IMR-90 (cell line): ENCODE data around the gene ADGRD1. TPM values are rescaled to one million over a fixed set of nuclear protein-coding genes. Genes with fewer than 3 reads are reported as not detected.

Source experiments
- ATAC-seq: fragments of 200-7000 bp; cut with Tn5 transposase; 2 replicates; pipeline ENCODE4 v1.9.1; 2020; ENCODE audit warnings: low read depth, mild to moderate bottlenecking, moderate library complexity
- BruUV-seq: library from RNA; stranded (reverse); fragments of 400-500 nt; replicated peaks from 2 replicates; lab custom pipeline; 2021; lab: Mats Ljungman, UMichigan
- CTCF ChIA-PET: fragments of 300-600 bp; formaldehyde crosslinking; extraction: SDS; loops from one replicate; lab custom pipeline; 2021; ENCODE audit warnings: antibody characterized with exemption; lab: Yijun Ruan, JAX
- POLR2A ChIA-PET: fragments of 300-600 bp; sonication (Branson Sonifier 250); formaldehyde crosslinking; loops from one replicate; lab custom pipeline; 2022; ENCODE audit warnings: antibody characterized with exemption; ENCODE audit not compliant: unreplicated experiment; lab: Charles Lee
- DNase-seq: peaks from one replicate; pipeline ENCODE4 v3.0.0; 2013
- H2AFZ ChIP-seq: replicated peaks from 2 replicates; pipeline ENCODE3; 2013; ENCODE audit warnings: low read length, mild to moderate bottlenecking; ENCODE audit not compliant: poor library complexity
- H2AK5ac ChIP-seq: 2 replicates; pipeline ENCODE4 v1.6.1; 2013; ENCODE audit warnings: low read depth, low read length, inconsistent platforms
- H2AK9ac ChIP-seq: replicated peaks from 2 replicates; pipeline ENCODE3; 2013; ENCODE audit warnings: mild to moderate bottlenecking, low read depth, low read length, moderate library complexity; ENCODE audit not compliant: poor library complexity
- H2BK120ac ChIP-seq: 2 replicates; pipeline ENCODE4 v1.6.1; 2013; ENCODE audit warnings: low read depth, low read length, inconsistent platforms
- H2BK15ac ChIP-seq: 3 replicates; pipeline ENCODE4 v1.6.1; 2013; ENCODE audit warnings: low read depth, low read length, inconsistent platforms
- H2BK20ac ChIP-seq: 2 replicates; pipeline ENCODE4 v1.6.1; 2013; ENCODE audit warnings: low read depth, mild to moderate bottlenecking, inconsistent platforms, low read length, moderate library complexity
- H2BK5ac ChIP-seq: 2 replicates; pipeline ENCODE4 v1.6.1; 2013; ENCODE audit warnings: mild to moderate bottlenecking, low read depth, low read length, inconsistent platforms; ENCODE audit not compliant: poor library complexity, severe bottlenecking
- H3K14ac ChIP-seq: replicated peaks from 2 replicates; pipeline ENCODE4 v1.6.1; 2013; ENCODE audit warnings: low read depth, low read length, inconsistent platforms
- H3K18ac ChIP-seq: 2 replicates; pipeline ENCODE4 v1.6.1; 2013; ENCODE audit warnings: low read depth, low read length, control low read depth
- H3K23ac ChIP-seq: 2 replicates; pipeline ENCODE4 v1.6.1; 2013; ENCODE audit warnings: low read depth, low read length, inconsistent platforms
- H3K27ac ChIP-seq: 2 replicates; pipeline ENCODE4 v1.5.1; 2013; ENCODE audit warnings: mild to moderate bottlenecking, control low read depth, low read length; ENCODE audit not compliant: insufficient read depth
- H3K27me3 ChIP-seq: 2 replicates; pipeline ENCODE4 v1.6.1; 2013; ENCODE audit warnings: low read length; ENCODE audit not compliant: control insufficient read depth, insufficient read depth
- H3K36me3 ChIP-seq: 2 replicates; pipeline ENCODE4 v1.6.1; 2013; ENCODE audit warnings: low read length, mixed read lengths; ENCODE audit not compliant: control insufficient read depth, insufficient read depth
- H3K4ac ChIP-seq: 2 replicates; pipeline ENCODE4 v1.6.1; 2013; ENCODE audit warnings: low read depth, low read length, inconsistent platforms
- H3K4me1 ChIP-seq: 2 replicates; pipeline ENCODE4 v1.6.1; 2013; ENCODE audit warnings: low read length, mixed read lengths; ENCODE audit not compliant: control insufficient read depth, insufficient read depth
- H3K4me2 ChIP-seq: 2 replicates; pipeline ENCODE4 v1.6.1; 2013; ENCODE audit warnings: low read depth, mild to moderate bottlenecking, control low read depth, low read length, moderate library complexity
- H3K4me3 ChIP-seq: 2 replicates; pipeline ENCODE4 v1.5.1; 2013; ENCODE audit warnings: low read depth, mild to moderate bottlenecking, control low read depth, low read length, moderate library complexity; ENCODE audit not compliant: insufficient read depth
- H3K56ac ChIP-seq: 2 replicates; pipeline ENCODE4 v1.6.1; 2013; ENCODE audit warnings: low read length, inconsistent platforms; ENCODE audit not compliant: insufficient read depth; ENCODE audit errors: extremely low read depth
- H3K79me1 ChIP-seq, 2 experiments: 2 replicates each; pipeline ENCODE4 v1.6.1; 2013; ENCODE audit warnings: low read length in 2 of 2, inconsistent platforms in 1 of 2, low read depth in 1 of 2
- H3K9ac ChIP-seq: 2 replicates; pipeline ENCODE4 v1.6.1; 2013; ENCODE audit warnings: low read depth, low read length, control low read depth
- H3K9me1 ChIP-seq: 2 replicates; pipeline ENCODE4 v1.6.1; 2013; ENCODE audit warnings: low read length, inconsistent platforms; ENCODE audit not compliant: insufficient read depth
- H3K9me3 ChIP-seq: 2 replicates; pipeline ENCODE4 v1.6.1; 2013; ENCODE audit warnings: low read length; ENCODE audit not compliant: control insufficient read depth, insufficient read depth
- H4K20me1 ChIP-seq: 2 replicates; pipeline ENCODE4 v1.6.1; 2013; ENCODE audit warnings: low read length, inconsistent platforms; ENCODE audit not compliant: insufficient read depth
- H4K5ac ChIP-seq: 2 replicates; pipeline ENCODE4 v1.6.1; 2013; ENCODE audit warnings: mild to moderate bottlenecking, low read depth, low read length, control low read depth
- H4K8ac ChIP-seq, 2 experiments: 2 replicates each; pipeline ENCODE4 v1.6.1; 2013; ENCODE audit warnings: low read depth in 2 of 2, low read length in 2 of 2, control low read depth in 1 of 2, inconsistent platforms in 1 of 2
- H4K91ac ChIP-seq: 2 replicates; pipeline ENCODE4 v1.6.1; 2013; ENCODE audit warnings: low read depth, low read length, inconsistent platforms; ENCODE audit not compliant: insufficient read depth
- BHLHE40 ChIP-seq: fragments of 150-350 bp; IDR thresholded peaks from 2 replicates; pipeline ENCODE4 v1.6.1; 2016; ENCODE audit warnings: mild to moderate bottlenecking, low read depth, low read length
- CEBPB ChIP-seq: IDR thresholded peaks from 2 replicates; pipeline ENCODE4 v1.6.1; 2012; ENCODE audit warnings: low read depth, low read length, improper control_type of control experiment
- CHD1 ChIP-seq: IDR thresholded peaks from 2 replicates; pipeline ENCODE4 v1.6.1; 2012; ENCODE audit warnings: low read depth, low read length, improper control_type of control experiment
- FOS ChIP-seq: fragments of 150-350 bp; IDR thresholded peaks from 2 replicates; pipeline ENCODE4 v1.6.1; 2016; ENCODE audit warnings: low read depth, low read length
- MAFK ChIP-seq: IDR thresholded peaks from 2 replicates; pipeline ENCODE4 v1.6.1; 2012; ENCODE audit warnings: low read depth, low read length, improper control_type of control experiment
- MAZ ChIP-seq: IDR thresholded peaks from 2 replicates; pipeline ENCODE4 v1.6.1; 2012; ENCODE audit warnings: low read depth, mild to moderate bottlenecking, low read length, improper control_type of control experiment, moderate library complexity, borderline replicate concordance
- MXI1 ChIP-seq: IDR thresholded peaks from 2 replicates; pipeline ENCODE4 v1.6.1; 2012; ENCODE audit warnings: low read depth, mild to moderate bottlenecking, low read length, moderate library complexity, borderline replicate concordance
- NFE2L2 ChIP-seq: fragments of 150-350 bp; IDR thresholded peaks from 2 replicates; pipeline ENCODE4 v1.6.1; 2016; ENCODE audit warnings: low read depth, mild to moderate bottlenecking, low read length
- POLR2A ChIP-seq: IDR thresholded peaks from 2 replicates; pipeline ENCODE4 v1.6.1; 2012; ENCODE audit warnings: mild to moderate bottlenecking, low read depth, low read length
- RAD21 ChIP-seq: IDR thresholded peaks from 2 replicates; pipeline ENCODE4 v1.6.1; 2012; ENCODE audit warnings: low read length, improper control_type of control experiment
- RCOR1 ChIP-seq: IDR thresholded peaks from 2 replicates; pipeline ENCODE4 v1.6.1; 2012; ENCODE audit warnings: mild to moderate bottlenecking, low read length, improper control_type of control experiment; ENCODE audit not compliant: insufficient replicate concordance
- RFX5 ChIP-seq: IDR thresholded peaks from 2 replicates; pipeline ENCODE4 v1.8.0; 2012; ENCODE audit warnings: low read depth, mild to moderate bottlenecking, low read length, moderate library complexity
- SMC3 ChIP-seq: fragments of 150-350 bp; IDR thresholded peaks from 2 replicates; pipeline ENCODE4 v1.6.1; 2016; ENCODE audit warnings: low read depth, mild to moderate bottlenecking, antibody characterized with exemption, low read length, moderate library complexity
- WGBS, 2 experiments: methylation state at CpG; one replicate each; pipeline versions ENCODE4 v1.1.5 to v1.1.7; 2013; ENCODE audit warnings: missing lambda C conversion rate in 2 of 2; ENCODE audit not compliant: insufficient read length in 1 of 2; ENCODE audit errors: extremely low coverage in 2 of 2; 5-methylcytosine and 5-hydroxymethylcytosine counted together
- dilution Hi-C: fragments of 300-500 bp; cut with HindIII; formaldehyde crosslinking; loops from one replicate; pipeline ENCODE4 v1.14.3; 2018; ENCODE audit warnings: low sequenced_read_pairs; ENCODE audit not compliant: unreplicated experiment
- in situ Hi-C: fragments of 300-500 bp; cut with MboI; formaldehyde crosslinking; loops from 3 replicates; pipeline ENCODE4 v1.14.3; 2019; ENCODE audit warnings: low sequenced_read_pairs, inconsistent platforms, mixed read lengths
- intact Hi-C: fragments of 100-400 bp; cut with micrococcal nuclease; formaldehyde crosslinking; loops from 2 replicates; pipeline ENCODE4 v1.10.0; 2022
- polyA plus RNA-seq, 3 experiments: library from polyadenylated mRNA; depleted of rRNA; stranded (reverse); fragments of >200 nt; gene quantifications; 2 replicates each; pipeline ENCODE4 v1.2.3, GENCODE V29; 2012; ENCODE audit warnings: low replicate concordance in 1 of 3
- total RNA-seq: library from RNA; depleted of rRNA; stranded (reverse); fragments of >200 nt; gene quantifications from 2 replicates; pipeline ENCODE4 v1.2.3, GENCODE V29; 2012
- TF ChIP-seq, protein P1 (sequence below): fragments of 150-350 bp; IDR thresholded peaks from 2 replicates; pipeline ENCODE4 v1.6.1; 2017; ENCODE audit warnings: mild to moderate bottlenecking, antibody characterized with exemption, low read length, low read depth
- TF ChIP-seq, protein P2 (sequence below): fragments of 150-350 bp; IDR thresholded peaks from 2 replicates; pipeline ENCODE4 v1.6.1; 2016; ENCODE audit warnings: low read depth, mild to moderate bottlenecking, low read length, moderate library complexity, borderline replicate concordance
- TF ChIP-seq, protein P3 (sequence below): conservative IDR thresholded peaks from 2 replicates; pipeline ENCODE4 v1.5.1; 2012; ENCODE audit warnings: mild to moderate bottlenecking, low read depth, low read length, improper control_type of control experiment

The ADGRD1 gene
- total and polyA plus RNA-seq, 2 of the 4 experiments (the other 2 are of a cell fraction): not detected

- Histone ChIP-seq H3K27ac (no peak overlapping the region), H3K4ac (no peak overlapping the region), H2AK9ac (no peak overlapping the region), H2BK20ac (no peak overlapping the region), H2AK5ac (no peak overlapping the region), H2BK5ac (no peak overlapping the region), H3K18ac (no peak overlapping the region), H3K4me3 (no peak overlapping the region), H3K79me1 (no peaks in the 10 kb centered on the region), H2AFZ (no peak overlapping the region), H3K36me3 (no peaks in the 10 kb centered on the region), H3K9me3 (peaks cover 55% of the 10 kb centered on the region), H3K14ac (no peak overlapping the region), H4K91ac (no peak overlapping the region), H3K27me3 (no peaks in the 10 kb centered on the region), H3K56ac (no peak overlapping the region), H4K5ac (no peak overlapping the region), H2BK120ac (no peak overlapping the region), H4K20me1 (no peaks in the 10 kb centered on the region), H4K8ac (no peak overlapping the region), H2BK15ac (no peak overlapping the region), H3K4me2 (no peak overlapping the region), H3K9ac (no peak overlapping the region), H3K23ac (no peak overlapping the region), H3K4me1 (no peaks in the 10 kb centered on the region), H3K9me1 (no peaks in the 10 kb centered on the region)
- intact Hi-C loops (no loop called here), in situ Hi-C loops (no loop called here), dilution Hi-C loops (no loop called here)
- POLR2A ChIA-PET: no interaction called here
- DNase-seq (no peak), ATAC-seq (no peak)
- CTCF ChIA-PET: no interaction called here
- 48% methylated on average over 4 of the region's 13 CpGs; no CpG with 5 or more reads in 1 of the 2 experiments for WGBS, 2 experiments
- no TSS peak for BruUV-seq
- TF ChIP-seq MXI1 (no peak), RAD21 (no peak), RFX5 (no peak), MAZ (no peak), CEBPB (no peak), RCOR1 (no peak), BHLHE40 (no peak), CHD1 (no peak), POLR2A (no peak), FOS (no peak), NFE2L2 (no peak), MAFK (no peak), SMC3 (no peak)
- TF ChIP-seq, protein P1, sequence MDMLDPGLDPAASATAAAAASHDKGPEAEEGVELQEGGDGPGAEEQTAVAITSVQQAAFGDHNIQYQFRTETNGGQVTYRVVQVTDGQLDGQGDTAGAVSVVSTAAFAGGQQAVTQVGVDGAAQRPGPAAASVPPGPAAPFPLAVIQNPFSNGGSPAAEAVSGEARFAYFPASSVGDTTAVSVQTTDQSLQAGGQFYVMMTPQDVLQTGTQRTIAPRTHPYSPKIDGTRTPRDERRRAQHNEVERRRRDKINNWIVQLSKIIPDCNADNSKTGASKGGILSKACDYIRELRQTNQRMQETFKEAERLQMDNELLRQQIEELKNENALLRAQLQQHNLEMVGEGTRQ: no peak
- TF ChIP-seq, protein P2, sequence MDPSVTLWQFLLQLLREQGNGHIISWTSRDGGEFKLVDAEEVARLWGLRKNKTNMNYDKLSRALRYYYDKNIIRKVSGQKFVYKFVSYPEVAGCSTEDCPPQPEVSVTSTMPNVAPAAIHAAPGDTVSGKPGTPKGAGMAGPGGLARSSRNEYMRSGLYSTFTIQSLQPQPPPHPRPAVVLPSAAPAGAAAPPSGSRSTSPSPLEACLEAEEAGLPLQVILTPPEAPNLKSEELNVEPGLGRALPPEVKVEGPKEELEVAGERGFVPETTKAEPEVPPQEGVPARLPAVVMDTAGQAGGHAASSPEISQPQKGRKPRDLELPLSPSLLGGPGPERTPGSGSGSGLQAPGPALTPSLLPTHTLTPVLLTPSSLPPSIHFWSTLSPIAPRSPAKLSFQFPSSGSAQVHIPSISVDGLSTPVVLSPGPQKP: no peak
- TF ChIP-seq, protein P3, sequence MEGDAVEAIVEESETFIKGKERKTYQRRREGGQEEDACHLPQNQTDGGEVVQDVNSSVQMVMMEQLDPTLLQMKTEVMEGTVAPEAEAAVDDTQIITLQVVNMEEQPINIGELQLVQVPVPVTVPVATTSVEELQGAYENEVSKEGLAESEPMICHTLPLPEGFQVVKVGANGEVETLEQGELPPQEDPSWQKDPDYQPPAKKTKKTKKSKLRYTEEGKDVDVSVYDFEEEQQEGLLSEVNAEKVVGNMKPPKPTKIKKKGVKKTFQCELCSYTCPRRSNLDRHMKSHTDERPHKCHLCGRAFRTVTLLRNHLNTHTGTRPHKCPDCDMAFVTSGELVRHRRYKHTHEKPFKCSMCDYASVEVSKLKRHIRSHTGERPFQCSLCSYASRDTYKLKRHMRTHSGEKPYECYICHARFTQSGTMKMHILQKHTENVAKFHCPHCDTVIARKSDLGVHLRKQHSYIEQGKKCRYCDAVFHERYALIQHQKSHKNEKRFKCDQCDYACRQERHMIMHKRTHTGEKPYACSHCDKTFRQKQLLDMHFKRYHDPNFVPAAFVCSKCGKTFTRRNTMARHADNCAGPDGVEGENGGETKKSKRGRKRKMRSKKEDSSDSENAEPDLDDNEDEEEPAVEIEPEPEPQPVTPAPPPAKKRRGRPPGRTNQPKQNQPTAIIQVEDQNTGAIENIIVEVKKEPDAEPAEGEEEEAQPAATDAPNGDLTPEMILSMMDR: no peak
These were observed 137.8 kb downstream of the ADGRD1 start for GRCh38 chr12:131091413-131091975.
